ENCODE results near the gene SELENOK.
A peak's percentile ranks its signal among the peaks of the same experiment; 100 is the strongest.

Gene SELENOK

GRCh38 chr3:53883008-53883407 lies 8.7 kb downstream of the SELENOK start:
- DNase-seq (ENCODE audit: low spot score), result no peak

DNA sequence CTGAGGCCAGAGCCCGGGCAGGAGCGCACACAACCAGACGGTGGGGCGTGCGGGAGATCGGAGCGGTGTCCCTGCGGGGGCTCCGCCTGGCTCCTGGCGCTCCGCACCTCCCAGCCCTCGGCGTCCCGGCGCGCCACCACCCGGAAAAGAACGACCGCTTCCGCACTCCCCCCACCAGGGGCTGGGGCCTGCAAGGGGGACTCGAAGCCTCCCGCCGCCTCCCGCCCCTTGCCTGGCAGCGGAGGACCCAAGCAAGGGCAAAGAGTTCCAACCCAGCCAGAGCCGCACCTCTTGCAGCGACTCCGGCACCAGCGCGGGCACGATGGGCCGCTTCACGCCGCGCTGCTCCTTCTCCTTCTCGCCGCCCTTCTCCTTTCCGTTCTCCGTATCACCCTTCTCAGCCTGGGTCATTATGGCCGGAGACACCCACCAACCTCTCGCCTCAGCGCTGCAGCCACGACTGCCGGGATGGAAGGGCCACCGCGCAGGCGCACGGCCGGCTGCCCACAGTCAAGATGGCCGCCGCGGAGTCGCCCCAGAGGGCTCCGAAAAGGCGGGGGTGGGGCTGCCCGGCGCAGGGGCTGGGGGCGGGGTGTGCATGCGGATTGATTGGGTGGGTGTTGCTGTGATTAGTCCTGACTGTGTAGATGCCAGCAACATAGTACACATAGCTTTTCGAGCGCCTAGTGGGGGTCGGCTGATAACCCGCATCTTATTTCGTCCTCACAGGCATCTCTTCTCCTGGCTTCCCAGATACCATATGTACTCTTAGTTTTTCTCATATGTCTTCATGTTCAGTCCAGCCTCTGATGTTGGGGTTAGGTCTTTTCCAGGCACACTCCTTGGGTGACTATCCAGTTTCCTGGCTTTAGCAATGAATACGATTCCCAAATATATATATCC lies 9.7 kb downstream of the SELENOK start, which contains the start of gene ACTR8:
ACTR8 (minus strand) TSS at position 462 of the 903 bp plus-strand sequence; CDS start at position 411, 51 bp downstream.
- peak; percentile 72 for DNase-seq (ENCODE audit: low spot score)

DNA sequence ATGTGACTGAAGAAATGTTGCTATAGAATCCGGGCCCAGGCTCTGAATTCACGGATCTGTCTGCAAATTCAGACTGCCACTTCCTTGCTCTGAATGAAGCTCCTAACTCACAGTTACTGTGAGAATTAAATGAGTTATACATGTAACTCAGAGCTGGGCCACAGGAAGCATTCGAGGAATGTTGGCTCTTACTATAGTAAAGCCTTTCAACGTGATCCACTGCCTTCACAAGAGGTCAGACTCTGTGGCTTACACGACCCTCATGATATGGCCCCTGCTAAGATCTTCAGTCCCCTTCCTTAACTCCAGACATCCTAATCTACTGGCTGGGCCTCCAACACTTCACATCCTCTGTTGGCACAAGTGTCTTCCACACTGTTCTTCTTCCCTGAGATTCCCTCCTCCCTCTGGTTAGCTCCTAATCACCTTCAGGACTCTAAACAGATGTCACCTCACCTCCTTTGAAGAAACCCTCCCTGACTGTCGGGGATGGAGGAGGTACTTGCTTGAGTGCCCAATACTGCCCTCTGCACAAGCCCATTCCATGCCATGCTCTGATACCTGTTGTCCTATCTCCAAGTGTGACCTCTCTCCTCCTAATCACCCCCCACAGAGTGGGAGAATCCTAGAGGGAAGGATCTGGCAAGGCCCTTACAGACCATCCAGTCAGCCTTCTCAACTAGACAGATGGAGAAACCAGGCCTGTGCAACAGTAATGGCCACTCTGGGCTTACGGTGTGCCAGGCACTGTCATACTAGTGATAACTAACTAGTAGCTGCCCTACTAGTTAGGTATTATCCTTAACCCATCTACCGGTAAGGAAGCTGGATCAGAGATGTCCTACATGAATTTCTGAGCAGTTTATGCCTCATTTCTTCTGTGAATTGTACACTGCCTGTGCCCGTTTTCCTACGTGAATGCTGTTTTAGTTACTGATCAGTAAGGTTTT lies 11.0 kb downstream of the SELENOK start:
- DNase-seq (ENCODE audit: low spot score), result no peak

DNA sequence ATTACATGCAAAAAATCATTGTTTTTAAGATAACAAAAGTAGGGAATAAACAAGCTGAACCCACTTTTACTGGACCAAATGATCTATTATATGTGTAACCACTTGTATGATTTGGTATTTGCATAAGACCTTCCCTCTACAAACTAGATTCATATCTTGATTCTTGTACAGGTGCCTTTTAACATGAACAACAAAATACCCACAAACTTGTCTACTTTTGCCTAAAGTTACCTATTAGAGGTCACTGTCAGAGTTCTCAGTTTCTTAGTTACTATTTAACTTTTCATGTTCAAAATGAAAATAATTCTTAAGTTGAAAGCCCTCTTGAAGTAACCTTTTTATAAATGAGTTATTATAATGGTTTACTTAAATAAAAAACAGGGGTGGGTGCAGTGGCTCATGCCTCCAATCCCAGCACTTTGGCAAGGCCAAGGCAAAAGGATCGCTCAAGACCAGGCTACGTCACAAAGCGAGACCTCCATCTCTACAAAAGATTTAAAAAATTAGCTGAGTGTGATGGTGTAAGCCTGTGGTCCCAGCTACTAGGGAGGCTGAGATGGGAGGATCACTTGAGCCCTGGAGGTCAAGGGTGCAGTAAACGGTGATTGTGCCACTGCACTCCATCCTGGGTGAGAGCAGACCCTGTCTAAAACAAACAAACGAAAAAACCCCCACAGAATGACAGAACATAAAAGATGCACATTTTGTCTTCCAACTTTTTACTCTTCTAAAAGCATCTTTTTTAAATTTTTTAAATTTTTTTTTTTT lies 25.7 kb downstream of the SELENOK start:
- no peak for DNase-seq (ENCODE audit: low spot score)

DNA sequence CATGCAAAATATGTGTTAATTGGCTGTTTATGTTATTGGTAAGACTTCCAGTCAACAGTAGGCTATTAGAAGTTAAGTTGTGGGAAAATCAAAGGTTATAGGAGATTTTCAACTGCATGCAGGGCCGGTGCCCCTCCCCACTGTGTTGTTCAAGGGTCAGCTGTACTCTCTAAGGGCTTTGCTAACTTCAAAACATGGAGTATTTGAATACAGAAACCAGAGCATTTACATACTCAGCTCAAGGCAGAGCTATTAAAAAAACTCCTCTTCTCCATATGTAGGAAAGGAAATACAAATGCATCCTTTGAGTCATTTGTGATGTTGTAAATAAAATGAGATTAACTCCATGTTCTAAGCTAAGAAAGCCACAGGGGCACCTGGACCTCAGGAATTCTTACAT lies 28.5 kb downstream of the SELENOK start:
- DNase-seq (ENCODE audit: low spot score), result no peak

GRCh38 chr3:53862241-53862640 lies 29.4 kb downstream of the SELENOK start:
- DNase-seq (ENCODE audit: low spot score), result no peak

DNA sequence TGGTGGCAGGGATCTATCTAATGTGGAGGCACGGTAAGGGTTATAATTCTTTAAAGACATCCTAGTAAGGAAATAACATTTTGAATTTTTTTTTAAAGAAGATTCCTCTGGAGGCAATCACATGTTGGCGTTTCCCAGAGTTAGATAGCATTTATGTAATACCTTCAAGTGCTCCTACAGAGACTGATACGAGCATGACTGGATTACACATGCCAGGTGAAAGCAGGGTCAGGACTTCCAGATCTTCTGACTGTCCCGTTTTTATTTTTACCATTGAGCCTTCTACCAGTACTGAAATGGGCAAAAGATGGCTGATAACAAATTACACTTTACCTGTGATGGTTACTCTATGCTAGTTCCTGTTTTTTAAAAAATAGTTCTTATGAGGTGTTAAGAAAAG lies 31.5 kb downstream of the SELENOK start:
- no peak for DNase-seq (ENCODE audit: low spot score)

DNA sequence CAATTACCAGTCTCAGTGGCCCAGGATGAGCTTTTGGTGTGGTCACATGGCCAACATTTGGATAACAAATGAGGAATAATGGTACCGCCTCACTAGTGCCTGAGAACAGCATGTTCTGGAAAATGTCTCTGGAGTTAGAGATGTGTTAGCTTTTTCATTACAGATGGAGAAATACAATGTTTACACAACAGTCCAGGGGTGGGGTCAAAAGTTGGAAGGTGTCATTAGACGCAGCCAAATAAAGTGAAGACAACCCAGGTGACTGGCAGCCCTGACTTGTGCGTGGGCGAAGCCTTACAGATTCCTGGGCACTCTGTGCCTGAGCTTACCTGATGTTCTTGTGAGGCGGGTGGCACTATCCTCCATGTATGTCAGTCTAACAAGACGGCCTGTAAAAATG lies 32.5 kb downstream of the SELENOK start:
- DNase-seq (ENCODE audit: low spot score), result no peak

- DNase-seq (ENCODE audit: low spot score), result no peak
Measured at GRCh38 chr3:53858096-53858741, 33.4 kb downstream of the SELENOK start.

DNA sequence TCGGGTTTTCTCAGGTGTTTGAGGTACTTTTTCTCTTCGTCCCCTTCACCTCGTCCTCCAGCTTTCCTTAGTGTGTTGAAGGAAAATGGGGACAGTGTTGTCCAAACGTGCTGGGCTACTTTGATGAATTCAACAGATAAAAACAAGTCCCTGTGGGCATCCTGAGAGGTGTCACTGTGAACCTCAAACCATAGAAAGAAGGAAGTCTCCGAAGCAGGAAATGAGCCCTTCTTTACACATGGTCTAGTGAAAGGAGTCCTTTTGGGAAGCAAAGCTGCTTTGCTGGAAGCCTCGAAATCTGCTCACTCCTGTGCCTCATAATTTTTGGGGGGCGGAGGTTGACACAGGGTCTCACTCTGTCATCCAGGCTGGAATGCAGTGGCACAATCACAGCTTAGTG lies 34.7 kb downstream of the SELENOK start:
- DNase-seq (ENCODE audit: low spot score), result no peak

DNA sequence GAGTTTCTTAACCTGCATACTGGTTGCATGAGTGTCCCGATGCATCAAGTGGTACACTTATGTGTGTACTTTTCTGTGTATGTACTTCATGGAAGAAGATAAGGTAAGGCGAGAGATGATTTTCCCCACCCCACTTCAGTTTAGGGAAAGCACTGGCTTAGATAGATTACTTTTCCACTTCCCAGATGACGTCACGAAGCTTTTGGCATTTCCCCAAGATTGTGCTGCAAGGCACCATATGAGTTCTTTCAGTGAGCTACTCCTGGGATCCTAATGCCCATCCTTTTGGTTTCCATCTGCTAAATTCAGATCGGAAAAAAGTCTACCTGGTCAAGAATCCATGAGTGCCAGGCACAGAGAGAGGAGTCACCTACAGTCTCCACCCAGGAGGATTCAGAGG lies 40.8 kb downstream of the SELENOK start:
- DNase-seq (ENCODE audit: low spot score), result no peak

DNA sequence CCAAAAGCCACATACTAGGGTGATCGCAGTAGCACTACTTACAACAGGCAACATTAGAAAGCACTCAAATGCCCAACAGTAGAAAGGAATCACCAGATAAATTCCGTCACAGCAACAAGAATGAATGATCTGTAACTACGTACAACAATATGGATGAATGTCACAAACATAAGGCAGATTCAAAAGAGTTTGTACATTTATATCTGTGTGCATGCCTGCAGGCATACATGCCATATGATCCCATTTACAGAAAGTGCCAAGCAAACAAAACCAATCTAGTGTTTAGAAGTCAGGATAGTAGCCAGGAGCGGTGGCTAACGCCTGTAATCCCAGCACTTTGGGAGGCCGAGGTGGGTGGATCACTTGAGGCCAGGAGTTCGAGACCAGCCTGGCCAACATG lies 41.7 kb downstream of the SELENOK start:
- DNase-seq (ENCODE audit: low spot score), result no peak

DNA sequence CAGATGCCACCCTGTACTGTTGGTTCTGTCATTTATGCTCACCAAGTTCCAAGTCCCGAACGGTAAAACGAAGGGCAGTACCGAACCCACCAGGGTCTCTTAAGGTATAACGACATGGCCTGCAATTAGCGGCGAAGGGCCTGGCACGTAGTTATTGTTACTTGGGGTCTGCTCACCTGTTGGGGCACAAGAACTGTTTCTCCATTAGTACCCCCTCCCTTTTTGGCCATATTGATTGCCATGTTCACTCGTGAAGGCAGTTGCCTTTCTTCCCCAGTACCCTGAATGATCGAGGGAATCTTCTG lies 44.9 kb downstream of the SELENOK start:
- no peak for DNase-seq (ENCODE audit: low spot score)

GRCh38 chr3:53846134-53846850 lies 45.4 kb downstream of the SELENOK start, which contains the start of the genes CHDH and IL17RB:
CHDH (minus strand) TSS chr3:53846419; CDS start chr3:53824008, 22,411 bp downstream.
IL17RB (plus strand) TSS chr3:53846568; CDS start chr3:53846589, 21 bp downstream.
- no peak for DNase-seq (ENCODE audit: low spot score)

- no peak for DNase-seq (ENCODE audit: low spot score)
Measured at GRCh38 chr3:53845881-53846133, 45.9 kb downstream of the SELENOK start.

DNA sequence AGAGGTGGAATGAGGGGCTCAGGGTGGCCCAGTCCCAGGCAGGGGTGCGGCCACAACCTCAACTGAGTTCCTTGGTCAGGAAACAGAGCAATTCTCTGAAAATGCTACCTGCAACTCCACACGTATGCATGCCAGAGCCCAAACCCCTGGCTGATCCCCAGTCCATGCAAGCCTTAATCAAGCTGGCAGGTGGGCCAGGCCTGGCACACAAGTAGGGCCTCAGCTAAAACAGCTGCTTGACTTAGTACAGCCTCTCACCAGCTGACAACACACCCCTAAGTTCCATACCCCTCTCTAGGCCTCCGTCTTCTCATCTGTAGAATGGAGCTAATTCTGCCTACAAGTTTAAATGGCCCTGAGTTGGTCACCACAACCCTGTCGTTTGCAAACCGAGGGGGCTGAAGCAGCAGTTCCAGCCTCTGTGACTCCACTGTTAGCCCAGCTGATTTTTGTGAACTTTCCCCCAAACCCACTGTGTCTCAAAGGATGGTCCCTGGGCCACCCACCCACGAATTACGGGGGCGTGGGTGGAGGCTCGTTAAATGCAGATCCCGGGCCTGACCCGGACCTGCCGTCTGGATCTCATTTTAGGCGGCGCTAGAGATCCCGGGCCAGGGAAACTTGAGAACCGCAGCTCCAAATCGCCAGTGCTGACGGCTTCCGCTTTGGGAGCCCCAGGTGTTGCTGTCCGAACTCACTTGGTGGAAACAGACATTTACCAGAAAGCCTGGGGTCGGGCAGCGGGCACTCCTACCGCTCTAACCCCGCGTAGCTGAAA lies 46.4 kb downstream of the SELENOK start:
- DNase-seq (ENCODE audit: low spot score), result no peak

DNA sequence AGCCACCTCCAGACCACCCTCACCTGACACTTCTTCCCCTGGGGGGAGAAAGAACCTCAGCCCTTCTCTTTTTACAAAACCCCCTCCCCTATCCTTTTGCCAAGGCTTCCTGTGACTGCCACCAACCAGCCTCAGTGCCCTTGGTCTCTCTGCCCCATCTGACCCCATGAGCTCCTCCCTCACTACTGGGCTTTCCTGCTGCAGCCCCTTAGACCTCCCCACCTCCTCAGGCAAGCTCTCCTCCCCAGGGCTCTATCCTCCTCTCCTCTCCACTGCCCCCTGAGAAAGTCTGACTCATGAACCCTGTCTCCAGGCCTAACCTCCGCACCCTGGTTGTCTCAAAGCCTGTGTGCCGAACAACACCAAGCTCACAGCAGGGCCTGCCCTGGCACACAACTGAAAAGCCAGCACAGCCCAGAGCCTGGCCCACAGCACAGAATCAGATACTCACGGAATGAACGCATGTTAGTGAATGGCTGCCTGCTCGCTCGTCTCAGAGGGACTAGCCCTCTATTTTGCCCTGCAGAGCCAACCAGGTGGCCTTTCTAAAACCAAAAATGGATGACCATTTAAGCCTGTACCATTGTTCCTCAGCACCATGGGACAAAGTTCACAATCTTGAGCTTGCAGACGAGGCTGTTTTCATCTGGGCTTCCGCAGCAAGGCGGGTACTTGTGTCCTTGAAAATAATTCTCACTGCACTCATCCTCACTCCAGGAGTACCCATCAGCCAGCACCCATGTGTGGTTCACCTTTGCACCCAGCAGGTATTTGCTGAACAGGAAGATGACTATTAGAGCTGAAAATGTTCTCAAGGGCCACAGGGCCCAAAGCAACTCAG lies 47.2 kb downstream of the SELENOK start:
- no peak for DNase-seq (ENCODE audit: low spot score)

- DNase-seq (ENCODE audit: low spot score), result no peak
Measured at GRCh38 chr3:53843195-53844177, 48.2 kb downstream of the SELENOK start.
